H1 (cell line): ENCODE results near the gene CDKN1B. TPM values are rescaled to one million over a fixed set of nuclear protein-coding genes. Genes with fewer than 3 reads are reported as not detected.
A peak's percentile ranks its signal among the peaks of the same experiment; 100 is the strongest.

Source experiments
- CTCF ChIA-PET: fragments of 300-600 bp; sonication (Branson Sonifier 250); formaldehyde crosslinking; loops from one replicate; lab custom pipeline; 2021; ENCODE audit not compliant: partially characterized antibody; lab: Charles Lee
- POLR2A ChIA-PET: fragments of 300-600 bp; sonication (Branson Sonifier 250); formaldehyde crosslinking; loops from one replicate; lab custom pipeline; 2021; ENCODE audit warnings: inconsistent platforms; ENCODE audit not compliant: partially characterized antibody; lab: Charles Lee
- DNase-seq, 2 experiments: peaks; one replicate each; pipeline versions ENCODE4 v3.0.0 to v3.0.0-alpha.2; 2010 to 2022; ENCODE audit warnings: low spot score in 2 of 2, low read depth in 1 of 2, mixed read lengths in 1 of 2
- FAIRE-seq: peaks from 2 replicates; lab custom pipeline; 2011; peaks lifted over from hg19 to GRCh38; lab: Jason Lieb, UNC
- H2AFZ ChIP-seq: 2 replicates; pipeline ENCODE4 v1.8.1; 2012; ENCODE audit warnings: low read length, inconsistent platforms
- H2AK5ac ChIP-seq: 2 replicates; pipeline ENCODE4 v1.6.1; 2013; ENCODE audit warnings: low read depth, low read length
- H2BK120ac ChIP-seq: replicated peaks from 2 replicates; pipeline ENCODE3; 2013; ENCODE audit warnings: low read depth, low read length, inconsistent platforms
- H2BK12ac ChIP-seq: 2 replicates; pipeline ENCODE4 v1.6.1; 2013; ENCODE audit warnings: low read depth, low read length
- H2BK15ac ChIP-seq: 2 replicates; pipeline ENCODE4 v1.6.1; 2013; ENCODE audit warnings: low read length
- H2BK20ac ChIP-seq: 2 replicates; pipeline ENCODE4 v1.6.1; 2013; ENCODE audit warnings: low read length
- H2BK5ac ChIP-seq: 2 replicates; pipeline ENCODE4 v1.6.1; 2013; ENCODE audit warnings: low read depth, low read length
- H3K14ac ChIP-seq: 2 replicates; pipeline ENCODE4 v1.6.1; 2013; ENCODE audit warnings: inconsistent platforms; ENCODE audit not compliant: insufficient read length
- H3K18ac ChIP-seq: 2 replicates; pipeline ENCODE4 v1.6.1; 2013; ENCODE audit warnings: low read length; ENCODE audit errors: extremely low read depth
- H3K23ac ChIP-seq: 2 replicates; pipeline ENCODE4 v1.6.1; 2013; ENCODE audit warnings: inconsistent platforms; ENCODE audit not compliant: insufficient read length
- H3K23me2 ChIP-seq: 2 replicates; pipeline ENCODE4 v1.6.1; 2013; ENCODE audit warnings: low read depth, low read length
- H3K27ac ChIP-seq: 2 replicates; pipeline ENCODE4 v1.6.1; 2011; ENCODE audit warnings: low read depth, low read length, inconsistent platforms
- H3K27me3 ChIP-seq, 4 experiments: replicated peaks in 1 of 4; 1 replicate in 1 of 4; 2 replicates in 3 of 4; pipeline versions ENCODE4 v1.6.1 to v1.8.1; 2011 to 2013; ENCODE audit warnings: low read length in 3 of 4, mild to moderate bottlenecking in 3 of 4, inconsistent platforms in 2 of 4, mixed read lengths in 2 of 4, moderate library complexity in 1 of 4; ENCODE audit not compliant: control insufficient read depth in 3 of 4, insufficient read depth in 3 of 4; ENCODE audit errors: extremely low read depth in 1 of 4
- H3K36me3 ChIP-seq, 4 experiments: 2 replicates each; pipeline versions ENCODE4 v1.6.1 to v1.8.1; 2011 to 2013; ENCODE audit warnings: mild to moderate bottlenecking in 4 of 4, low read length in 3 of 4, moderate library complexity in 2 of 4, control low read depth in 1 of 4, inconsistent platforms in 1 of 4; ENCODE audit not compliant: insufficient read depth in 4 of 4, control insufficient read depth in 2 of 4
- H3K4ac ChIP-seq: replicated peaks from 2 replicates; pipeline ENCODE3; 2013; ENCODE audit warnings: low read length, low read depth, mixed read lengths, inconsistent platforms; ENCODE audit not compliant: insufficient read length
- H3K4me1 ChIP-seq, 4 experiments: replicated peaks in 1 of 4; 1 replicate in 1 of 4; 2 replicates in 3 of 4; pipeline versions ENCODE4 v1.6.1 to v1.8.1; 2011 to 2013; ENCODE audit warnings: low read length in 3 of 4, inconsistent platforms in 2 of 4, mixed read lengths in 1 of 4; ENCODE audit not compliant: insufficient read depth in 4 of 4, control insufficient read depth in 3 of 4
- H3K4me2 ChIP-seq, 2 experiments: 2 replicates each; pipeline versions ENCODE4 v1.6.1 to v1.8.1; 2011 to 2013; ENCODE audit warnings: low read depth in 2 of 2, low read length in 2 of 2, control low read depth in 1 of 2, inconsistent platforms in 1 of 2, mild to moderate bottlenecking in 1 of 2; ENCODE audit not compliant: insufficient read depth in 1 of 2
- H3K4me3 ChIP-seq, 4 experiments: fragments of 200-600, 300-600 bp in 1 of 4; sonication (generic), shearing (Covaris generic), sonication (Bioruptor Twin) in 1 of 4; 2 replicates each; pipeline versions ENCODE4 v1.5.1 to v1.8.1; 2011 to 2016; ENCODE audit warnings: low read length in 4 of 4, low read depth in 3 of 4, control low read depth in 2 of 4, inconsistent platforms in 2 of 4, mild to moderate bottlenecking in 2 of 4, mixed read lengths in 1 of 4, moderate library complexity in 1 of 4; ENCODE audit not compliant: insufficient read depth in 2 of 4; ENCODE audit errors: extremely low read depth in 1 of 4
- H3K56ac ChIP-seq: replicated peaks from 2 replicates; pipeline ENCODE3; 2013; ENCODE audit warnings: low read depth, mild to moderate bottlenecking, mixed read lengths, low read length, inconsistent platforms; ENCODE audit not compliant: insufficient read length
- H3K79me1 ChIP-seq: 2 replicates; pipeline ENCODE4 v1.6.1; 2013; ENCODE audit warnings: low read depth, low read length, control low read depth
- H3K79me2 ChIP-seq, 2 experiments: 2 replicates each; pipeline versions ENCODE4 v1.6.1 to v1.8.1; 2012 to 2013; ENCODE audit warnings: low read length in 2 of 2, mild to moderate bottlenecking in 2 of 2, inconsistent platforms in 1 of 2; ENCODE audit not compliant: insufficient read depth in 2 of 2, control insufficient read depth in 1 of 2
- H3K9ac ChIP-seq, 4 experiments: replicated peaks in 1 of 4; 1 replicate in 1 of 4; 2 replicates in 3 of 4; pipeline versions ENCODE4 v1.6.1 to v1.8.1; 2011 to 2013; ENCODE audit warnings: low read depth in 3 of 4, low read length in 3 of 4, control low read depth in 2 of 4, mild to moderate bottlenecking in 2 of 4, moderate library complexity in 2 of 4, inconsistent platforms in 1 of 4; ENCODE audit errors: extremely low read depth in 1 of 4
- H3K9me3 ChIP-seq, 2 experiments: 2 replicates each; pipeline versions ENCODE4 v1.6.1 to v1.8.1; 2012 to 2013; ENCODE audit warnings: mild to moderate bottlenecking in 2 of 2, moderate library complexity in 2 of 2, control low read depth in 1 of 2, inconsistent platforms in 1 of 2, low read depth in 1 of 2, low read length in 1 of 2, mixed read lengths in 1 of 2; ENCODE audit not compliant: insufficient read depth in 2 of 2
- H4K20me1 ChIP-seq, 2 experiments: replicated peaks in 1 of 2; 2 replicates each; pipeline versions ENCODE3 to v1.8.1; 2011 to 2013; ENCODE audit warnings: inconsistent platforms in 2 of 2, low read length in 2 of 2, mild to moderate bottlenecking in 1 of 2; ENCODE audit not compliant: insufficient read depth in 2 of 2, control insufficient read depth in 1 of 2
- H4K5ac ChIP-seq: 2 replicates; pipeline ENCODE4 v1.6.1; 2013; ENCODE audit warnings: low read length, low read depth, mixed read lengths, inconsistent platforms; ENCODE audit not compliant: insufficient read length
- H4K8ac ChIP-seq: 2 replicates; pipeline ENCODE4 v1.8.0; 2013; ENCODE audit warnings: mild to moderate bottlenecking, moderate library complexity, low read length, inconsistent platforms; ENCODE audit not compliant: insufficient read depth; ENCODE audit errors: extremely low read depth
- H4K91ac ChIP-seq: replicated peaks from 2 replicates; pipeline ENCODE3; 2013; ENCODE audit warnings: low read length, mixed read lengths, inconsistent platforms; ENCODE audit not compliant: insufficient read length
- EZH2 ChIP-seq: fragments of 200-600 bp; sonication (generic); IDR thresholded peaks from 2 replicates; pipeline ENCODE4 v1.7.1; 2012; ENCODE audit warnings: low read depth, mild to moderate bottlenecking, moderate library complexity, low read length, inconsistent platforms; ENCODE audit not compliant: severe bottlenecking
- FOSL1 ChIP-seq: IDR thresholded peaks from 2 replicates; pipeline ENCODE4 v1.6.1; 2011; ENCODE audit warnings: mild to moderate bottlenecking, low read depth, low read length, moderate library complexity; ENCODE audit not compliant: insufficient read depth
- TAF1 ChIP-seq: IDR thresholded peaks from 2 replicates; pipeline ENCODE4 v1.6.1; 2011; ENCODE audit warnings: mild to moderate bottlenecking, low read depth, low read length
- polyA plus RNA-seq, 7 experiments: library from polyadenylated mRNA; depleted of rRNA in 3 of 7; stranded (reverse) in 5 of 7; unstranded in 2 of 7; fragments of >200 nt in 5 of 7; fragments of 200-250 nt in 2 of 7; gene quantifications; 1 replicate in 5 of 7; 2 replicates in 1 of 7; 4 replicates in 1 of 7; pipeline versions ENCODE4 v1.2.1 to v1.2.3, GENCODE V29; 2011 to 2013; ENCODE audit warnings: missing spikeins in 2 of 7, mixed read lengths in 2 of 7
- total RNA-seq: library from RNA; stranded (reverse); fragmentation: NEBNext Ultra II Directional; extraction: Animal tissue kit (Norgen Biotek cat#: 25700); gene quantifications from 2 replicates; pipeline ENCODE4 v1.2.1, GENCODE V29; 2021

CDKN1B gene
- total and polyA plus RNA-seq, 2 of the 8 experiments (the other 6 are each of a cell fraction or from before 2014, with no cell fraction given), result 6.5 to 27.2 TPM

DNA sequence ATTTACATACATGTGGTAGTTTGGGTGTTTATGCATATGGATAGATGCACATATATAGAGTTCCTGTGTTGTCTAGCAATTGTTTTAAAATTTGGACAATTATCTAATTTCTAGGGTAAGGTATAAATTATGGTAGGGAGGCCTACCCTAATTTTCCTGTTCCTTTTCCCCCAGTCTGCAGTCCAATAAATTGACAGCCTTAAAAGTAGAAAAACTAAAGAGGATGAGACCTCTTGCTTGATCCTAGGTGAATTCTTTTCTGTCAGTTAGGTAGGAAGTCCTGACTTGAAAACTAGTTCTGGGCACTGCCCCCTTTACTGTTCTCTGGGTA lies 2.1 kb upstream of the CDKN1B start:
- H4K91ac ChIP-seq, result no peak overlapping the region
- no peak overlapping the region for H2BK5ac ChIP-seq
- H3K4me3 ChIP-seq, result peak overlapping the region in 1 of 4 experiments; percentile 40; a peak in 1 of 8 replicates
- H2BK15ac ChIP-seq, result no peak overlapping the region
- peaks cover 8 to 26% of the 10 kb centered on the region in 2 experiments; a peak in 3 of 4 replicates for H3K79me2 ChIP-seq
- H3K23me2 ChIP-seq, result peaks cover 11% of the 10 kb centered on the region
- no peak overlapping the region for H3K27ac ChIP-seq
- no peak overlapping the region for H3K9ac ChIP-seq
- H3K4ac ChIP-seq, result no peak overlapping the region
- CTCF ChIA-PET, result interaction anchor here (1.0 to 4.6 kb wide), 7 partner anchors 12 to 72 kb away, joined by 3 to 23 read pairs (median 5); no protein-coding TSS in a partner anchor
- TF ChIP-seq TAF1, result no peak
- no peak for TF ChIP-seq EZH2
- no peak for TF ChIP-seq FOSL1
- TF ChIP-seq, all 59 proteins: peak for 0
- no peak overlapping the region for H3K14ac ChIP-seq
- no peak overlapping the region for H3K56ac ChIP-seq
- H3K79me1 ChIP-seq, result peaks cover 7% of the 10 kb centered on the region; the same call in 1 of the 2 replicates
- POLR2A ChIA-PET, result interaction anchor here (1.0 to 5.7 kb wide), 3 partner anchors 9 to 448 kb away, joined by 3 to 51 read pairs (median 3); partner anchors contain the start of gene LRP6
- no peak overlapping the region for H3K23ac ChIP-seq
- H3K4me1 ChIP-seq, result peaks cover 5 to 23% (median 14%) of the 10 kb centered on the region in 4 experiments; a peak in 6 of 7 replicates
- peak overlapping the region; percentile 84; the same call in 1 of the 2 replicates for H2AFZ ChIP-seq
- no peak overlapping the region for H3K18ac ChIP-seq
- H2BK12ac ChIP-seq, result peak overlapping the region; percentile 91; the same call in 1 of the 2 replicates
- no peak overlapping the region for H2BK120ac ChIP-seq
- no peak for FAIRE-seq
- no peak overlapping the region for H2BK20ac ChIP-seq
- peaks cover 10 to 12% of the 10 kb centered on the region in 2 experiments for H4K20me1 ChIP-seq
- H4K8ac ChIP-seq, result no peak overlapping the region
- DNase-seq, result no peak
- no peaks in the 10 kb centered on the region for H3K9me3 ChIP-seq
- no peak overlapping the region for H4K5ac ChIP-seq
- H3K4me2 ChIP-seq, result peak overlapping the region; percentile 58 to 95; a peak in 3 of 4 replicates
- peaks cover 0 to 14% (median 2%) of the 10 kb centered on the region in 4 experiments; a peak in 2 of 8 replicates for H3K36me3 ChIP-seq
- no peak overlapping the region for H2AK5ac ChIP-seq
- peaks cover 0 to 4% (median 0%) of the 10 kb centered on the region in 4 experiments; a peak in 1 of 7 replicates for H3K27me3 ChIP-seq
